GOT3 (cell line): Measurements from ENCODE around the gene PCDHGB5.
"Not testable (repeated sequence)": the region's sequence is repeated elsewhere in the genome, so short reads cannot be mapped to it uniquely, and the experiment has no call there.

ENCODE experiments used
- DNase-seq: peaks from one replicate; lab custom pipeline; 2025; ENCODE audit warnings: mixed read lengths; lab: John Stamatoyannopoulos, UW

Gene PCDHGB5

GRCh38 chr5:141397756-141398551 is at the start of gene PCDHGB5:
TSS of gene PCDHGB5 (plus strand) at chr5:141397947. CDS start at chr5:141398128, 181 bp downstream.
- not testable (repeated sequence) for DNase-seq

- no peak for DNase-seq
These were observed 47.7 kb upstream of the PCDHGB5 start, which contains the start of gene PCDHGB1 for GRCh38 chr5:141349917-141350619. TSS of gene PCDHGB1 (plus strand) at chr5:141350099. CDS start at chr5:141350261, 162 bp downstream.

- no peak for DNase-seq
These were observed 46.2 kb upstream of the PCDHGB5 start for GRCh38 chr5:141351591-141351990.

GRCh38 chr5:141354900-141355469 is 42.8 kb upstream of the PCDHGB5 start, which contains the start of gene PCDHGA4:
TSS of gene PCDHGA4 (plus strand) at chr5:141355021. CDS start at chr5:141355108, 87 bp downstream.
- DNase-seq: no peak

GRCh38 chr5:141355641-141356040 is 42.1 kb upstream of the PCDHGB5 start:
- no peak for DNase-seq

- DNase-seq: no peak
These were observed 41.6 kb upstream of the PCDHGB5 start for GRCh38 chr5:141356133-141356532.

- no peak for DNase-seq
These were observed 40.8 kb upstream of the PCDHGB5 start for GRCh38 chr5:141356950-141357349.

- DNase-seq: no peak
These were observed 37.8 kb upstream of the PCDHGB5 start, which contains the start of gene PCDHGB2 for GRCh38 chr5:141359790-141360426. TSS of gene PCDHGB2 (plus strand) at chr5:141359994. CDS start at chr5:141360136, 142 bp downstream.

GRCh38 chr5:141360685-141361084 is 37.1 kb upstream of the PCDHGB5 start:
- no peak for DNase-seq

GRCh38 chr5:141362719-141363118 is 35.0 kb upstream of the PCDHGB5 start:
- no peak for DNase-seq

GRCh38 chr5:141363952-141364660 is 33.6 kb upstream of the PCDHGB5 start, which contains the start of gene PCDHGA5:
TSS of gene PCDHGA5 (plus strand) at chr5:141364162. CDS start at chr5:141364331, 169 bp downstream.
- DNase-seq: no peak

GRCh38 chr5:141366016-141366896 is 31.5 kb upstream of the PCDHGB5 start:
- DNase-seq: no peak

- DNase-seq: no peak
These were observed 27.5 kb upstream of the PCDHGB5 start, which contains the start of gene PCDHGB3 for GRCh38 chr5:141369994-141370848. TSS of gene PCDHGB3 (plus strand) at chr5:141370242. CDS start at chr5:141370395, 153 bp downstream.

- DNase-seq: no peak
These were observed 25.9 kb upstream of the PCDHGB5 start for GRCh38 chr5:141371572-141372475.

GRCh38 chr5:141373673-141374317 is 24.0 kb upstream of the PCDHGB5 start, which contains the start of gene PCDHGA6:
TSS of gene PCDHGA6 (plus strand) at chr5:141373891. CDS start at chr5:141374084, 193 bp downstream.
- no peak for DNase-seq

- no peak for DNase-seq
These were observed 23.1 kb upstream of the PCDHGB5 start for GRCh38 chr5:141374627-141375026.

- DNase-seq: not testable (repeated sequence)
These were observed 22.1 kb upstream of the PCDHGB5 start for GRCh38 chr5:141375444-141376155.
